ENCODE measurements around the gene RLN2.

Gene RLN2

DNA sequence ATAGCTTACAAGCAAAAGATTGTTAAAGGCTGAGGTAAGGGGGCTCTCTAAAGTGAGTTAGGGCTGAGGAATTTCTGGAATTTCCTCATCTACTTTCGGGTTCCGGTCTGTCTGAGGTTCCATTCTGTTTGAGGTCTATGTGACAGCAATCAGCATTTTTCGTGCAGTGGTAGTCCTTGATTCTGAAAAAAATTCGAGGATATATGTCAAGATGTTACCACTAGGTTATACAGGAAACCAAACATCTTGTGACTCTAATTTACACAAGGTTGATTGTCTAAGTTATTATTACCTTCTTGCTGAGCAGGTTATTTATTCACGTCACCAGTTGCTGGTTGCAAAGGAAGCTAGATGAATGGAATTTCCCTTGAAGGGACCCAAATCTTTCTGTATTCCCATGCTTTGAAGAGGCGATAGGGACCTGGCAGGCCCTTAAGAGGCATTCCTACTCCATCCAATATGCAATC, 35.2 kb downstream of the RLN2 start:
- in situ Hi-C loops (cut with MboI; ENCODE audit: low sequenced_read_pairs) = no loop called here

DNA sequence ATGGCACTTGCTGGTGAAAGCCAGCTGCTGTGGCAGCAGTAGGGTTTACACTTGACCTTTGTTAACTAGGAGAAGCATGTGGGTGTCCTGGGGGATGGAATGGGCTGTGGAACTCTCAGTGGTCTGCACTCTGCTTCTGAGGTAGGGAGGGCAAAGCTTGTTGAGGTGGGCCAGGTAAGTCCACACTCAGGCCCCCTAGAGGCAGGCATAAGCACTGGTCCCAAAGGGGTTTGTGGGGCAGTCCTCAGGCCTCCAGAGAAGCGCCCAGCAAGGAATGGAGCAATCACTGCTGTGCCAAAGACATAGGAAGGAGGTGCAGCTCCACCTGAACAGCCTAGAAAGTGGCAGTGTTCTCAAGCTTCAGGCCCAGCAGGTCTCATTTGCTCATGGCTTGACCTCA, 38.6 kb downstream of the RLN2 start:
- in situ Hi-C loops (cut with MboI; ENCODE audit: low sequenced_read_pairs) = no loop called here

DNA sequence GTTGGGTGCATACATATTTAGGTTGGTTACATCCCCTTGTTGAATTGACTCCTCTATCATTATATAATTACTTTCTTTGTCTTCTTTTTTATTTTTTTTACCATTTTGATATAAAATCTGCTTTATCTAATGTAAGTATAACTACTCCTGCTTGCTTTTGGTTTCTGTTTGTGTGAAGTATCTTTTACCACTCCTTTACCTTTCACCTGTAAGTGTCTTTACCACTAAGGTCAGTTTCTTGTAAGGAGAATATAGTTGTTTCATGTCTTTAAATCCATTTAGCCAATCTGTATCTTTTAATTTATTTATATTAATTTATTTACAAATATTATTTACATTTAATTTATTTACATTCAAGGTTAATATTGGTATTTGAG, 40.3 kb downstream of the RLN2 start:
- in situ Hi-C loops (cut with MboI; ENCODE audit: low sequenced_read_pairs) = no loop called here

DNA sequence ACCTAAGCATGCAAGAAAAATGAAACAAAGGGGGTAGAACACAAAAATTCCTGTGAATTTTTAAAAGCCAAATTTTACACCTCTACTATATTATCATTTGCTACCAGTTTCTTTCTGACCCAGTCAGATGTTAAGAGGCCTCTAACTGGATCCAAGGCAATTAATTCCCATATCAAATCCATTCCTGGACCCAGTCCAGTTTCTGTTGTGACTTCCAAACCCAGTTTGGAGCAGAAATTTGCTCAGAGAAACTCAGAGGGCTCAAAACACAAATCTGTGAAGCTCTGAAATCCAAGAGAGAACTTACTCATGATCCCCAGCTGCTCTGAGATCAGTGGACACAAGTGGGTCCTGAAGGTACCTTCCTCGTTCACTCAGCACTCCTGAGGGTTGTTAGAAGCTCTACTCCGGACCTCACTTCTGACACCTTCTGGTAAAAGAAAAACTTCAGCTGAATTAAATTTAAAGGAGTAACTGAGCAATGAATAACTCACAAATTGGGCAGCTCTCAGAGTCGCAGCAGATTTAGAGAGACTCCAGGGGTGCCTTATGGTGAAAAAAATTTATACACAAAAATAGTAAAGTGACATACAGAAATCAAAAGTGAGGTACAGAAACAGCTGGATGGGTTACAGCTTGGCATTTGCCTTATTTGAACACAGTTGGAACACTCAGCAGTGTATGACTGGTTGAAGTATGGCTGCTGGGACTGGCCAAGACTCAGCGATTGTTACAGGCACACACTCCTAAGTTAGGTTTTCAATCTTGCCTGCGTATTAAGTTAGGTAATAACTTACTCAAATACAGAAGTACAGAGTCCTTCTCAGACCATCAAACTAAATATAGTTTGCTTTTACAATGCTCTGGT, 40.9 kb downstream of the RLN2 start:
- in situ Hi-C loops (cut with MboI; ENCODE audit: low sequenced_read_pairs) = no loop called here

Data from HL-60/S4 treated with phorbol 12-myristate 13-acetate at 8.2 ng/mL for 4 days and 3 days (cell line).